ENCODE data around the gene ITGA3. TPM values are rescaled to one million over a fixed set of nuclear protein-coding genes. Genes with fewer than 3 reads are reported as not detected.

ITGA3 gene
- total RNA-seq, 1 experiment from 2014 or later, result 392 TPM

GRCh38 chr17:50044483-50044882 is 11.4 kb upstream of the ITGA3 start:
- Histone ChIP-seq H3K4me3 (replicated peaks in 1 of 2; ENCODE audit: low read depth in 1 of 2, low read length in 2 of 2) (no peak overlapping the region), H4K20me1 (ENCODE audit: insufficient read depth) (no peaks in the 10 kb centered on the region), H3K4me1 (ENCODE audit: control insufficient read depth in 1 of 2, insufficient read depth in 2 of 2, low read length in 2 of 2) (peaks cover 27 to 46% of the 10 kb centered on the region in 2 experiments), H3K9me2 (ENCODE audit: insufficient read depth) (no peaks in the 10 kb centered on the region), H3K79me2 (ENCODE audit: insufficient read depth, low read length) (no peaks in the 10 kb centered on the region), H3K36me3 (ENCODE audit: control insufficient read depth in 1 of 2, insufficient read depth in 2 of 2, low read length in 2 of 2) (no peaks in the 10 kb centered on the region), H3K27ac (ENCODE audit: low read depth, low read length) (no peak overlapping the region), H3K9ac (ENCODE audit: low read length) (no peak overlapping the region), H3K9me3 (ENCODE audit: control insufficient read depth in 1 of 2, insufficient read depth in 1 of 2, low read depth in 1 of 2, low read length in 2 of 2) (no peaks in the 10 kb centered on the region), H3K4me2 (ENCODE audit: low read length) (no peak overlapping the region), H2AFZ (ENCODE audit: low read depth, low read length, poor library complexity, severe bottlenecking) (no peak overlapping the region), H3K27me3 (ENCODE audit: insufficient read depth, low read length) (no peaks in the 10 kb centered on the region)
- POLR2A ChIA-PET, result interaction anchor here (2.8 kb wide), 1 partner anchor 10 kb away, joined by 17 read pairs; the partner anchor contains the start of gene ITGA3
- TF ChIP-seq EGR1 (IDR thresholded peaks at IDR 0.05; ENCODE audit: low read depth) (no peak), EZH2 (IDR thresholded peaks at IDR 0.05) (no peak), SRF (IDR thresholded peaks at IDR 0.05; ENCODE audit: low read depth) (no peak), ZBTB33 (IDR thresholded peaks at IDR 0.05; ENCODE audit: extremely low read depth, insufficient replicate concordance, low read length) (no peak)
- TF ChIP-seq, protein P1, sequence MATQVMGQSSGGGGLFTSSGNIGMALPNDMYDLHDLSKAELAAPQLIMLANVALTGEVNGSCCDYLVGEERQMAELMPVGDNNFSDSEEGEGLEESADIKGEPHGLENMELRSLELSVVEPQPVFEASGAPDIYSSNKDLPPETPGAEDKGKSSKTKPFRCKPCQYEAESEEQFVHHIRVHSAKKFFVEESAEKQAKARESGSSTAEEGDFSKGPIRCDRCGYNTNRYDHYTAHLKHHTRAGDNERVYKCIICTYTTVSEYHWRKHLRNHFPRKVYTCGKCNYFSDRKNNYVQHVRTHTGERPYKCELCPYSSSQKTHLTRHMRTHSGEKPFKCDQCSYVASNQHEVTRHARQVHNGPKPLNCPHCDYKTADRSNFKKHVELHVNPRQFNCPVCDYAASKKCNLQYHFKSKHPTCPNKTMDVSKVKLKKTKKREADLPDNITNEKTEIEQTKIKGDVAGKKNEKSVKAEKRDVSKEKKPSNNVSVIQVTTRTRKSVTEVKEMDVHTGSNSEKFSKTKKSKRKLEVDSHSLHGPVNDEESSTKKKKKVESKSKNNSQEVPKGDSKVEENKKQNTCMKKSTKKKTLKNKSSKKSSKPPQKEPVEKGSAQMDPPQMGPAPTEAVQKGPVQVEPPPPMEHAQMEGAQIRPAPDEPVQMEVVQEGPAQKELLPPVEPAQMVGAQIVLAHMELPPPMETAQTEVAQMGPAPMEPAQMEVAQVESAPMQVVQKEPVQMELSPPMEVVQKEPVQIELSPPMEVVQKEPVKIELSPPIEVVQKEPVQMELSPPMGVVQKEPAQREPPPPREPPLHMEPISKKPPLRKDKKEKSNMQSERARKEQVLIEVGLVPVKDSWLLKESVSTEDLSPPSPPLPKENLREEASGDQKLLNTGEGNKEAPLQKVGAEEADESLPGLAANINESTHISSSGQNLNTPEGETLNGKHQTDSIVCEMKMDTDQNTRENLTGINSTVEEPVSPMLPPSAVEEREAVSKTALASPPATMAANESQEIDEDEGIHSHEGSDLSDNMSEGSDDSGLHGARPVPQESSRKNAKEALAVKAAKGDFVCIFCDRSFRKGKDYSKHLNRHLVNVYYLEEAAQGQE (IDR thresholded peaks at IDR 0.05; ENCODE audit: low read depth), result no peak
- RAD21 ChIA-PET (ENCODE audit: low non-redundant PET in 1 of 2, low total read pairs in 2 of 2, uncharacterized antibody in 2 of 2, unreplicated experiment in 2 of 2), result no interaction called here
- ATAC-seq (no peak), DNase-seq (ENCODE audit: low read depth, low spot score) (no peak)
- CTCF ChIA-PET, result no interaction called here
- intact Hi-C loops (cut with micrococcal nuclease), result no loop called here
- BruUV-seq (replicated peaks), result no TSS peak
